ENCODE measurements around the gene RABEP1.

The RABEP1 gene

GRCh38 chr17:5330981-5331380 lies 48.9 kb downstream of the RABEP1 start:
- Histone ChIP-seq H3K4me3 (no peak overlapping the region), H3K9me3 (replicated peaks in 1 of 11) (no peaks in the 10 kb centered on the region), H4K20me1 (peaks cover 5 to 66% (median 42%) of the 10 kb centered on the region in 11 experiments; a peak in 18 of 22 replicates), H3K9ac (no peak overlapping the region), H3K27me3 (no peaks in the 10 kb centered on the region), H3K4me2 (no peak overlapping the region), H3K27ac (no peak overlapping the region), H3K4me1 (peaks cover 0 to 20% (median 13%) of the 10 kb centered on the region in 10 experiments; a peak in 14 of 20 replicates), H3K36me3 (peaks cover 37 to 76% (median 47%) of the 10 kb centered on the region in 11 experiments)
- no peak for TF ChIP-seq Cebpa-rat (IDR thresholded peaks at IDR 0.05)

- Histone ChIP-seq H3K4me3 (no peak overlapping the region), H4K20me1 (peaks cover 5 to 66% (median 37%) of the 10 kb centered on the region in 11 experiments; a peak in 18 of 22 replicates), H3K9ac (no peak overlapping the region), H3K4me2 (no peak overlapping the region), H3K36me3 (peaks cover 40 to 73% (median 49%) of the 10 kb centered on the region in 11 experiments), H3K27me3 (no peaks in the 10 kb centered on the region), H3K9me3 (replicated peaks in 1 of 11) (no peaks in the 10 kb centered on the region), H3K27ac (no peak overlapping the region), H3K4me1 (peaks cover 0 to 20% (median 13%) of the 10 kb centered on the region in 10 experiments; a peak in 14 of 20 replicates)
- TF ChIP-seq Cebpa-rat (IDR thresholded peaks at IDR 0.05): no peak
Observed at GRCh38 chr17:5331506-5331905, 49.4 kb downstream of the RABEP1 start.

GRCh38 chr17:5344914-5345313 lies 62.8 kb downstream of the RABEP1 start:
- H3K9me3 ChIP-seq (replicated peaks in 1 of 11): no peaks in the 10 kb centered on the region
- H3K27me3 ChIP-seq: no peaks in the 10 kb centered on the region
- H3K4me2 ChIP-seq: no peak overlapping the region
- H3K4me3 ChIP-seq: no peak overlapping the region
- H4K20me1 ChIP-seq: 0 out of 22 replicates have a peak, but pooled peaks cover 0 to 9% (median 0%) of the 10 kb centered on the region in 11 experiments
- H3K9ac ChIP-seq: no peak overlapping the region
- no peak for TF ChIP-seq Cebpa-rat (IDR thresholded peaks at IDR 0.05)
- no peak overlapping the region for H3K27ac ChIP-seq
- peaks cover 71 to 100% (median 88%) of the 10 kb centered on the region in 11 experiments for H3K36me3 ChIP-seq
- H3K4me1 ChIP-seq: no peaks in the 10 kb centered on the region

GRCh38 chr17:5352681-5353289 lies 70.7 kb downstream of the RABEP1 start:
- H3K9ac ChIP-seq: no peak overlapping the region
- H3K27me3 ChIP-seq: no peaks in the 10 kb centered on the region
- no peak overlapping the region for H3K4me2 ChIP-seq
- H3K9me3 ChIP-seq (replicated peaks in 1 of 11): no peaks in the 10 kb centered on the region
- no peak overlapping the region for H3K4me3 ChIP-seq
- no peak for TF ChIP-seq Cebpa-rat (IDR thresholded peaks at IDR 0.05)
- H3K4me1 ChIP-seq: no peaks in the 10 kb centered on the region
- H3K27ac ChIP-seq: no peak overlapping the region
- peaks cover 0 to 9% (median 0%) of the 10 kb centered on the region in 11 experiments; a peak in 4 of 22 replicates for H4K20me1 ChIP-seq
- H3K36me3 ChIP-seq: peaks cover 98 to 100% (median 99%) of the 10 kb centered on the region in 11 experiments

GRCh38 chr17:5354310-5354709 lies 72.2 kb downstream of the RABEP1 start:
- no peaks in the 10 kb centered on the region for H3K4me1 ChIP-seq
- no peak for TF ChIP-seq Cebpa-rat (IDR thresholded peaks at IDR 0.05)
- peaks cover 98 to 100% (median 99%) of the 10 kb centered on the region in 11 experiments for H3K36me3 ChIP-seq
- H3K27me3 ChIP-seq: no peaks in the 10 kb centered on the region
- no peak overlapping the region for H3K4me2 ChIP-seq
- peaks cover 0 to 5% (median 0%) of the 10 kb centered on the region in 11 experiments; a peak in 4 of 22 replicates for H4K20me1 ChIP-seq
- no peak overlapping the region for H3K4me3 ChIP-seq
- H3K9ac ChIP-seq: no peak overlapping the region
- no peaks in the 10 kb centered on the region for H3K9me3 ChIP-seq (replicated peaks in 1 of 11)
- H3K27ac ChIP-seq: no peak overlapping the region

- Histone ChIP-seq H3K4me1 (no peaks in the 10 kb centered on the region), H3K4me2 (no peak overlapping the region), H3K9ac (no peak overlapping the region), H3K27ac (no peak overlapping the region), H4K20me1 (peaks cover 0 to 5% (median 0%) of the 10 kb centered on the region in 11 experiments; a peak in 4 of 22 replicates), H3K27me3 (no peaks in the 10 kb centered on the region), H3K36me3 (peaks cover 96 to 100% (median 99%) of the 10 kb centered on the region in 11 experiments), H3K9me3 (replicated peaks in 1 of 11) (no peaks in the 10 kb centered on the region), H3K4me3 (no peak overlapping the region)
- TF ChIP-seq Cebpa-rat (IDR thresholded peaks at IDR 0.05): no peak
Observed at GRCh38 chr17:5354886-5355415, 72.9 kb downstream of the RABEP1 start.

- TF ChIP-seq Cebpa-rat (IDR thresholded peaks at IDR 0.05): no peak
- H3K4me3 ChIP-seq: no peak overlapping the region
- H3K9me3 ChIP-seq (replicated peaks in 1 of 11): no peaks in the 10 kb centered on the region
- H3K4me1 ChIP-seq: no peaks in the 10 kb centered on the region
- no peak overlapping the region for H3K27ac ChIP-seq
- no peaks in the 10 kb centered on the region for H3K27me3 ChIP-seq
- no peak overlapping the region for H3K4me2 ChIP-seq
- H3K9ac ChIP-seq: no peak overlapping the region
- peaks cover 0 to 5% (median 0%) of the 10 kb centered on the region in 11 experiments; a peak in 5 of 22 replicates for H4K20me1 ChIP-seq
- peaks cover 93 to 100% (median 100%) of the 10 kb centered on the region in 11 experiments for H3K36me3 ChIP-seq
Observed at GRCh38 chr17:5355421-5356129, 73.5 kb downstream of the RABEP1 start.

- no peak overlapping the region for H3K9ac ChIP-seq
Observed at GRCh38 chr17:5361426-5361825, 79.3 kb downstream of the RABEP1 start.

GRCh38 chr17:5362162-5362811 lies 80.2 kb downstream of the RABEP1 start:
- H3K27me3 ChIP-seq: no peaks in the 10 kb centered on the region
- no peaks in the 10 kb centered on the region for H3K9me3 ChIP-seq (replicated peaks in 1 of 11)
- H3K9ac ChIP-seq: no peak overlapping the region
- H4K20me1 ChIP-seq: peaks cover 0 to 23% (median 7%) of the 10 kb centered on the region in 11 experiments; a peak in 10 of 22 replicates
- no peak overlapping the region for H3K4me3 ChIP-seq
- H3K36me3 ChIP-seq: peaks cover 78 to 100% (median 87%) of the 10 kb centered on the region in 11 experiments
- TF ChIP-seq Cebpa-rat (IDR thresholded peaks at IDR 0.05): no peak
- H3K4me2 ChIP-seq: no peak overlapping the region
- no peak overlapping the region for H3K27ac ChIP-seq
- peaks cover 0 to 24% (median 15%) of the 10 kb centered on the region in 10 experiments; a peak in 16 of 20 replicates for H3K4me1 ChIP-seq

More at GRCh38 chr17:5361426-5361825, 79.3 kb downstream of the RABEP1 start:
- no peaks in the 10 kb centered on the region for H3K9me3 ChIP-seq (replicated peaks in 1 of 11)
- H3K36me3 ChIP-seq: peaks cover 78 to 100% (median 88%) of the 10 kb centered on the region in 11 experiments
- H3K4me2 ChIP-seq: no peak overlapping the region
- TF ChIP-seq Cebpa-rat (IDR thresholded peaks at IDR 0.05): no peak
- no peak overlapping the region for H3K27ac ChIP-seq
- H4K20me1 ChIP-seq: peaks cover 0 to 20% (median 7%) of the 10 kb centered on the region in 11 experiments; a peak in 10 of 22 replicates
- H3K4me1 ChIP-seq: peaks cover 0 to 24% (median 15%) of the 10 kb centered on the region in 10 experiments; a peak in 16 of 20 replicates
- no peak overlapping the region for H3K4me3 ChIP-seq
- H3K27me3 ChIP-seq: no peaks in the 10 kb centered on the region

Measured in BLaER1 treated with 17β-estradiol and CSF1 and Interleukin-3, amounts not matched to agents 10 nM and 100 nM (cell line).